ENCODE results near the gene C1QTNF8.

Gene C1QTNF8

GRCh38 chr16:1122398-1122765 is 26.3 kb upstream of the C1QTNF8 start:
- Histone ChIP-seq H3K9me2 (ENCODE audit: low read depth, low read length) (no peaks in the 10 kb centered on the region), H3K4me2 (ENCODE audit: low read length) (no peak overlapping the region), H3K4me3 (ENCODE audit: low read depth, low read length, poor library complexity, severe bottlenecking) (no peak overlapping the region), H2AFZ (ENCODE audit: low read length) (no peak overlapping the region), H4K20me1 (ENCODE audit: insufficient read depth, low read length) (no peaks in the 10 kb centered on the region), H3K9ac (ENCODE audit: low read length) (no peak overlapping the region), H3K9me3 (ENCODE audit: low read length) (no peaks in the 10 kb centered on the region), H3K36me3 (ENCODE audit: insufficient read depth, low read length) (no peaks in the 10 kb centered on the region), H3K79me2 (ENCODE audit: insufficient read depth, low read length) (no peaks in the 10 kb centered on the region), H3K27me3 (ENCODE audit: insufficient read depth, low read length) (no peaks in the 10 kb centered on the region), H3K4me1 (ENCODE audit: insufficient read depth, low read length, severe bottlenecking) (no peaks in the 10 kb centered on the region), H3F3A (ENCODE audit: insufficient read depth, low read length) (no peaks in the 10 kb centered on the region), H3K27ac (ENCODE audit: low read depth, low read length, poor library complexity, severe bottlenecking) (no peak overlapping the region)
- TF ChIP-seq EZH2 (IDR thresholded peaks at IDR 0.05; ENCODE audit: borderline replicate concordance, low read length): no peak

DNA sequence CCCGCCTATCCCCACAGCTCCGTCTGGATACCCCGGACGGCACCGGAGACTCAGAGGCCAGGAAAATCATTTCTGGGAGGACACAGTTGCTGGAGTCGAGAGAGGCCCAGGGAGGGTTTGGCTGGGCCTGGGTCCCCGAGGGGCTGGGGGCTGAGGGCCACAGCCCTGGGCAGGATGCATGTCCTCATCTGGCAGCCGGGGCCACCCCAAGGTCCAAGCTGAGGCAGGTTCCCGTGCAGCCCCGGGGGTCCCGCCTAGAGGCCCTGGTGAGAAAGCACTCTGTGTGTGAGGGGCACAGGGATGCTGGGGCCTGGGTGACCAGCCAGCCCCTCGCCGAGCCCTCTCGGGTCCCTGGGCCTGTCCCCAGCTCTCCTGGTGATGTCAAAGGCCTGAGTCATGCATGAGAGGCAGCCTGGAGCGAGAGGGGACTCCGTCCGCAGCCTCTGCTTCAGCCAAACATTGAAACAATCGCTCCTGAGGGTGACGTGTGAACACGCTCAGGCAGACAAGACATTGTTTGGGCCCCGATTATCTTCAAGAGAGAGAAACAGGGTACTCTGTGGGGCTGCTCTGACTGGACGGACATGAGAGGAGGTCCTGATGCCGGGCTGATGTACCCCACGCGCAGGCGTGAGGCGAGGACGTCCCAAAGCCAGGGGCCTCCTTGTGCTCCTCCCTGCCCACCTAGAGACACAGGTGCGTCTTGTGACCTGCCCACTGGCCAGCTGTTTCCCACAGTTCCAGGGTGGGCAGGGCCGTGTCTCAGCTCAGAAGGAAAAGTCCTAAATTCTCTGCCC is 25.8 kb upstream of the C1QTNF8 start:
- no peak overlapping the region for H3K4me2 ChIP-seq (ENCODE audit: low read length)
- no peaks in the 10 kb centered on the region for H3F3A ChIP-seq (ENCODE audit: insufficient read depth, low read length)
- no peak for TF ChIP-seq CTCF (IDR thresholded peaks at IDR 0.05; ENCODE audit: low read length)
- TF ChIP-seq EZH2 (IDR thresholded peaks at IDR 0.05; ENCODE audit: borderline replicate concordance, low read length): no peak
- H2AFZ ChIP-seq (ENCODE audit: low read length): no peak overlapping the region
- no peaks in the 10 kb centered on the region for H3K9me2 ChIP-seq (ENCODE audit: low read depth, low read length)
- H3K79me2 ChIP-seq (ENCODE audit: insufficient read depth, low read length): no peaks in the 10 kb centered on the region
- no peak overlapping the region for H3K27ac ChIP-seq (ENCODE audit: low read depth, low read length, poor library complexity, severe bottlenecking)
- no peaks in the 10 kb centered on the region for H3K4me1 ChIP-seq (ENCODE audit: insufficient read depth, low read length, severe bottlenecking)
- no peak overlapping the region for H3K4me3 ChIP-seq (ENCODE audit: low read depth, low read length, poor library complexity, severe bottlenecking)
- no peaks in the 10 kb centered on the region for H3K36me3 ChIP-seq (ENCODE audit: insufficient read depth, low read length)
- no peak overlapping the region for H3K9ac ChIP-seq (ENCODE audit: low read length)
- no peaks in the 10 kb centered on the region for H3K9me3 ChIP-seq (ENCODE audit: low read length)
- H4K20me1 ChIP-seq (ENCODE audit: insufficient read depth, low read length): no peaks in the 10 kb centered on the region
- H3K27me3 ChIP-seq (ENCODE audit: insufficient read depth, low read length): no peaks in the 10 kb centered on the region

DNA sequence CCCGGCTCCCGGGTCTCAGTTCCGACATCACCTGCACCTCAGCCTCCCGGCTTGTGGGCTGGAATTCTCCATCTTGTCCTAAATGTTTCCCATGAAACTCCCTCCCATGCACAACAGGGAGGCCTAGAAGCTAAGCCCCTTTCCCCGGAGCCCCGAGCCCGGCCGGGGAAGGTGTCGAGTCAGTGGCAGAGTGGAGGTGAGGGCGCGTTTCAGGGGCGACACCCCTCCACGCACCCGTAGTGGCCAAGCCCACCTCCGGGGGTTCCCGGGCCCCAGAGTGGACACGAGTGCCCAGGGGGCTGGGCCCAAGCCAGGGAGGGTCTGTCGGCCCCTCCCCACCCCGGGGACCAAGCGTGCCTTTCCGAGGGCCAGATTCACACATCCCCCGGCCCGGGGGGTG is 25.0 kb upstream of the C1QTNF8 start:
- Histone ChIP-seq H3K9me2 (ENCODE audit: low read depth, low read length) (no peaks in the 10 kb centered on the region), H3K4me2 (ENCODE audit: low read length) (no peak overlapping the region), H3K4me1 (ENCODE audit: insufficient read depth, low read length, severe bottlenecking) (no peaks in the 10 kb centered on the region), H3K36me3 (ENCODE audit: insufficient read depth, low read length) (no peaks in the 10 kb centered on the region), H3K9ac (ENCODE audit: low read length) (no peak overlapping the region), H3K79me2 (ENCODE audit: insufficient read depth, low read length) (no peaks in the 10 kb centered on the region), H3K4me3 (ENCODE audit: low read depth, low read length, poor library complexity, severe bottlenecking) (no peak overlapping the region), H2AFZ (ENCODE audit: low read length) (no peak overlapping the region), H3K9me3 (ENCODE audit: low read length) (no peaks in the 10 kb centered on the region), H3K27me3 (ENCODE audit: insufficient read depth, low read length) (no peaks in the 10 kb centered on the region), H3F3A (ENCODE audit: insufficient read depth, low read length) (no peaks in the 10 kb centered on the region), H4K20me1 (ENCODE audit: insufficient read depth, low read length) (no peaks in the 10 kb centered on the region), H3K27ac (ENCODE audit: low read depth, low read length, poor library complexity, severe bottlenecking) (no peak overlapping the region)
- TF ChIP-seq EZH2 (IDR thresholded peaks at IDR 0.05; ENCODE audit: borderline replicate concordance, low read length) (no peak), CTCF (IDR thresholded peaks at IDR 0.05; ENCODE audit: low read length) (no peak)

DNA sequence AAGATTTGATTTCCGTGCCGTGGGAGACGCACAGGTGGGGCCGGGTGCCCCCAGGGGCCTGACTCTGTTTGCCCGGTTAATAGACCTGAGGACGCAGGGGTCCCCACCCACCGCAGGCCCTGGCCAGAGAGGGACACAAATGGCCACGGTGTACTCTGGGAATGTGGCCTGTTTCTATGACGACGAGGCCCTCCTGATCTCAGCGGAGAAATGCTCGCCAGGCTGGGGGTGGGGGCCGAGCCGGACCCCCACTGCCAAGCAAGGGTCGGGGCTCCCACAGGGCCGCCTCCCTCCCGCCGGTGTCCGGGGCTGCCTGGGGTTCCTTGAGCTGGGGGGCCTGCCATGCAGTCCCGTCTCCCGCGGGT is 24.5 kb upstream of the C1QTNF8 start:
- no peak overlapping the region for H3K4me2 ChIP-seq (ENCODE audit: low read length)
- no peaks in the 10 kb centered on the region for H3K27me3 ChIP-seq (ENCODE audit: insufficient read depth, low read length)
- no peaks in the 10 kb centered on the region for H3K9me3 ChIP-seq (ENCODE audit: low read length)
- no peaks in the 10 kb centered on the region for H3K4me1 ChIP-seq (ENCODE audit: insufficient read depth, low read length, severe bottlenecking)
- no peaks in the 10 kb centered on the region for H3K36me3 ChIP-seq (ENCODE audit: insufficient read depth, low read length)
- H3K27ac ChIP-seq (ENCODE audit: low read depth, low read length, poor library complexity, severe bottlenecking): no peak overlapping the region
- TF ChIP-seq EZH2 (IDR thresholded peaks at IDR 0.05; ENCODE audit: borderline replicate concordance, low read length) (no peak), CTCF (IDR thresholded peaks at IDR 0.05; ENCODE audit: low read length) (no peak)
- no peak overlapping the region for H3K9ac ChIP-seq (ENCODE audit: low read length)
- H3K79me2 ChIP-seq (ENCODE audit: insufficient read depth, low read length): no peaks in the 10 kb centered on the region
- H4K20me1 ChIP-seq (ENCODE audit: insufficient read depth, low read length): no peaks in the 10 kb centered on the region
- no peak overlapping the region for H3K4me3 ChIP-seq (ENCODE audit: low read depth, low read length, poor library complexity, severe bottlenecking)
- H3F3A ChIP-seq (ENCODE audit: insufficient read depth, low read length): no peaks in the 10 kb centered on the region
- no peak overlapping the region for H2AFZ ChIP-seq (ENCODE audit: low read length)
- H3K9me2 ChIP-seq (ENCODE audit: low read depth, low read length): no peaks in the 10 kb centered on the region

All from OCI-LY1 (cell line).